Loucy (cell line): ENCODE results near the gene FZD8.

Experiments
- H2AFZ ChIP-seq: fragments of 200-600 bp; sonication (generic); 2 replicates; pipeline ENCODE4 v1.6.0; 2016; ENCODE audit warnings: antibody characterized with exemption, mild to moderate bottlenecking, low read length, moderate library complexity
- H3F3A ChIP-seq: fragments of 200-600 bp; 2 replicates; pipeline ENCODE4 v1.6.0; 2016; ENCODE audit warnings: antibody characterized with exemption, low read depth, mild to moderate bottlenecking
- H3K27me3 ChIP-seq: fragments of 200-600 bp; sonication (generic); 2 replicates; pipeline ENCODE4 v1.6.1; 2014; ENCODE audit warnings: low read length, mild to moderate bottlenecking; ENCODE audit not compliant: insufficient read depth, poor library complexity, severe bottlenecking
- H3K36me3 ChIP-seq: fragments of 200-600 bp; sonication (generic); 2 replicates; pipeline ENCODE4 v1.6.1; 2016; ENCODE audit warnings: low read length; ENCODE audit not compliant: insufficient read depth
- H3K4me1 ChIP-seq: fragments of 200-600 bp; sonication (generic); 2 replicates; pipeline ENCODE4 v1.5.1; 2014; ENCODE audit warnings: low read length, mild to moderate bottlenecking; ENCODE audit not compliant: insufficient read depth, poor library complexity, severe bottlenecking
- H3K4me2 ChIP-seq: fragments of 200-600 bp; sonication (generic); 2 replicates; pipeline ENCODE4 v1.6.0; 2014; ENCODE audit warnings: antibody characterized with exemption, low read length, low read depth, mild to moderate bottlenecking; ENCODE audit not compliant: poor library complexity, severe bottlenecking
- H3K4me3 ChIP-seq: fragments of 200-600 bp; sonication (generic); 2 replicates; pipeline ENCODE4 v1.5.1; 2014; ENCODE audit warnings: low read length, mild to moderate bottlenecking, mixed read lengths; ENCODE audit not compliant: poor library complexity, severe bottlenecking
- H3K79me2 ChIP-seq: fragments of 200-600 bp; sonication (generic); 2 replicates; pipeline ENCODE4 v1.6.1; 2014; ENCODE audit warnings: low read length; ENCODE audit not compliant: insufficient read depth
- H3K9ac ChIP-seq: fragments of 200-600 bp; sonication (generic); 2 replicates; pipeline ENCODE4 v1.6.0; 2014; ENCODE audit warnings: mild to moderate bottlenecking, low read depth, low read length, moderate library complexity; ENCODE audit not compliant: poor library complexity, severe bottlenecking
- H3K9me2 ChIP-seq: fragments of 200-600 bp; sonication (generic); replicated peaks from 2 replicates; pipeline ENCODE4 v1.6.1; 2016; ENCODE audit warnings: low read depth, low read length, mixed read lengths
- H3K9me3 ChIP-seq: fragments of 200-600 bp; sonication (generic); 2 replicates; pipeline ENCODE4 v1.6.1; 2014; ENCODE audit warnings: mild to moderate bottlenecking, antibody characterized with exemption, low read length, low read depth; ENCODE audit not compliant: insufficient read depth
- H4K20me1 ChIP-seq: fragments of 200-600 bp; sonication (generic); 2 replicates; pipeline ENCODE4 v1.6.0; 2014; ENCODE audit warnings: antibody characterized with exemption, low read length, mild to moderate bottlenecking; ENCODE audit not compliant: insufficient read depth, poor library complexity, severe bottlenecking
- CTCF ChIP-seq: fragments of 200-600 bp; sonication (generic); conservative IDR thresholded peaks from 2 replicates; pipeline ENCODE4 v1.5.1; 2014; ENCODE audit warnings: mild to moderate bottlenecking, antibody characterized with exemption, low read length
- EZH2phosphoT487 ChIP-seq: fragments of 200-600 bp; IDR thresholded peaks from 2 replicates; pipeline ENCODE4 v1.6.1; 2018; ENCODE audit warnings: antibody characterized with exemption, mild to moderate bottlenecking, moderate library complexity, borderline replicate concordance

FZD8 gene

GRCh38 chr10:35588836-35589235, 53.3 kb downstream of the FZD8 start:
- Histone ChIP-seq H3K36me3 (no peaks in the 10 kb centered on the region), H3K4me3 (no peak overlapping the region), H3K9me3 (no peaks in the 10 kb centered on the region), H3K27me3 (no peaks in the 10 kb centered on the region), H2AFZ (no peak overlapping the region; the same call in 1 of the 2 replicates), H4K20me1 (no peaks in the 10 kb centered on the region), H3K9ac (no peak overlapping the region), H3K79me2 (no peaks in the 10 kb centered on the region), H3K4me2 (no peak overlapping the region), H3K9me2 (no peaks in the 10 kb centered on the region), H3F3A (no peaks in the 10 kb centered on the region), H3K4me1 (no peaks in the 10 kb centered on the region)
- TF ChIP-seq CTCF = no peak
- TF ChIP-seq EZH2phosphoT487 = no peak
